Tracheal epithelial cell (primary cell): Measurements from ENCODE around the gene SKIC2. TPM values are rescaled to one million over a fixed set of nuclear protein-coding genes. Genes with fewer than 3 reads are reported as not detected.

Source experiments
- total RNA-seq: library from RNA; depleted of rRNA; stranded (reverse); fragments of >200 nt; gene quantifications from 2 replicates; pipeline ENCODE4 v1.2.1, GENCODE V29; 2014

The SKIC2 gene
- 48.2 and 48.4 TPM in 2 replicates for total RNA-seq

DNA sequence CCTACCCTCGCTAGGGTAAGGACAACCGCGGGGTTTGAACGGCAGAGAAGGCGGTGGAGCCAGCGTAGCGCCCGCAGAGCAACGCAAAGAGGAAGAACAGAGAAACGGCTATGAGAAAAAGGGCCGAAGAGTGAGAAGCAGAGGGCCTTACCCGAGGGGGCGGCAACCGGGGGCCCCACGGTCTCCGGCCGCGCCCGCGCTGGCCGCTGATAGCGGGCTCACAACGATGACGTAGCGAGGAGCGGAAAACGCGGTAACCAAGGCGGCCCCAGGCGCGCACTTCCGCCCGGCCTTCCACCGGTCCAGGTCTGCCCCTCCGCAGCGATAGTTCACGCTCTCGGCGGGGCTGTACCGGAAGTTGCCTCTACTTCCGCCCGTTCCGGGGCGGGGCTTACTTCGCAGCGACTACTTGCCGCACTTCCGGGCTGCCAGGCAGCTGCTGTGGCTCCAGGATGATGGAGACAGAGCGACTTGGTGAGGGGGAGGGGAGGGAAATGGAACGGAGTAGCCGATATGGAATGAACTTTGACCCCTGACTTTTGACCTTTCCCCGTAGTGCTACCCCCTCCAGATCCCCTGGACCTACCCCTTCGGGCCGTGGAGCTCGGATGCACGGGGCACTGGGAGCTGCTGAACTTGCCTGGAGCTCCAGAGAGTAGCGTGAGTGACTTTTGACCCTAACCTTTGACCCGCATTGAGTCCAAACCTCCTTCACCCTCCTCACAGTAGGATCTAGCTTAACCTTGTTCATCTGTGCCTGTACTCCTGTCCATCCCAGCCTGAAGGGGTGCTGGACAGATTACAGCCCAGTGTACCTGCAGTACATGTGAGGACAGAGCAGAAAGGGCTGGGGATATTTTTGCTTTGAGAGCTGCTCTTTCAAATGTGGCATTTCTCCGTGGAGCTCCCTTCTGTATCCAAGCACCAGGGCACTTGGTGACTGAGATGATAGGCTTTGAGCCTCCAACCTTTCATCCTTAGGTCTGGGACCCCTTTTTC, at the start of gene SKIC2, which contains the start of gene NELFE:
TSS of gene SKIC2 (plus strand) at position 435 of the 999 bp plus-strand sequence. CDS start at position 453, 18 bp downstream.
TSS of gene NELFE (minus strand) at position 231 of the 999 bp plus-strand sequence. CDS start 525 bp downstream, outside the sequence.

DNA sequence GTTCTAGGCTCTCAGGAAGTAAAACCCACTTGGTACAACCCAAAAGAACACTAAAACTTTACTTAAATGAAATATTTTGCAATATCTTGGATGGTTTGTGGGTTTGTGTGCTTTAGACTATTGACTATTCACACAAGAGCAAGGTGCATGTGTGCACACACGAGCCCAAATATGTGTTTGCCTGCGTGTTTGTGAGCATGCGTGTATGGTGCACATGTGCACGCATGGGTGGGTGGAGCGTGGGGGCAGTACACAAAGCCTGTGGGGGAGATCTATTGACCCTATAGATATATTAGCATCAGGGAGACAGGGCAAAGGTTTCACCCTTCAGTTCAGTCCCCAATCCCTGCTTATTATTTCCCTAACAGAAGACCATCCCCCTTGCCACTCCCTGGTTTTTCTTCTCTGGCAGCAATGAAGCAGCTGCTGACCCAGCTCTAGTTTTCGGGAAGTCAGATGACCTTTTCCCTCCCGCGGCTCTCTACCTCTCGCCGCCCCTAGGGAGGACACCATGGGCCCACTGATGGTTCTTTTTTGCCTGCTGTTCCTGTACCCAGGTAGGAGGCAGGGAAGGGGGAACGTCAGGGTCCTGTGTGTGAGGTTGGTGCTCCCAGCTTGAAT, 31.6 kb upstream of the SKIC2 start, which contains the start of gene C2:
TSS of gene C2 (plus strand) at position 476 of the 621 bp plus-strand sequence. CDS start at position 512, 36 bp downstream.

DNA sequence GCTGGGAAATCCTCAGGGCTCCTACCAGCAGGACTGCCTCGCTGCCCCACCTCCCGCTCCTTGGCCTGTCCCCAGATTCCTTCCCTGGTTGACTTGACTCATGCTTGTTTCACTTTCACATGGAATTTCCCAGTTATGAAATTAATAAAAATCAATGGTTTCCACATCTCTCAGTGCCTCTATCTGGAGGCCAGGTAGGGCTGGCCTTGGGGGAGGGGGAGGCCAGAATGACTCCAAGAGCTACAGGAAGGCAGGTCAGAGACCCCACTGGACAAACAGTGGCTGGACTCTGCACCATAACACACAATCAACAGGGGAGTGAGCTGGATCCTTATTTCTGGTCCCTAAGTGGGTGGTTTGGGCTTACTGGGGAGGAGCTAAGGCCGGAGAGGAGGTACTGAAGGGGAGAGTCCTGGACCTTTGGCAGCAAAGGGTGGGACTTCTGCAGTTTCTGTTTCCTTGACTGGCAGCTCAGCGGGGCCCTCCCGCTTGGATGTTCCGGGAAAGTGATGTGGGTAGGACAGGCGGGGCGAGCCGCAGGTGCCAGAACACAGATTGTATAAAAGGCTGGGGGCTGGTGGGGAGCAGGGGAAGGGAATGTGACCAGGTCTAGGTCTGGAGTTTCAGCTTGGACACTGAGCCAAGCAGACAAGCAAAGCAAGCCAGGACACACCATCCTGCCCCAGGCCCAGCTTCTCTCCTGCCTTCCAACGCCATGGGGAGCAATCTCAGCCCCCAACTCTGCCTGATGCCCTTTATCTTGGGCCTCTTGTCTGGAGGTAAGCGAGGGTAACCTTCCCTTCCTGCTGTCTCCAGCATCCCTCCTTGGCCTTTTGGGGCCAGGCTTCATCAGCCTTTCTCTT, 13.2 kb upstream of the SKIC2 start, which contains the start of gene CFB:
TSS of gene CFB (plus strand) at position 589 of the 863 bp plus-strand sequence. CDS start at position 716, 127 bp downstream.

DNA sequence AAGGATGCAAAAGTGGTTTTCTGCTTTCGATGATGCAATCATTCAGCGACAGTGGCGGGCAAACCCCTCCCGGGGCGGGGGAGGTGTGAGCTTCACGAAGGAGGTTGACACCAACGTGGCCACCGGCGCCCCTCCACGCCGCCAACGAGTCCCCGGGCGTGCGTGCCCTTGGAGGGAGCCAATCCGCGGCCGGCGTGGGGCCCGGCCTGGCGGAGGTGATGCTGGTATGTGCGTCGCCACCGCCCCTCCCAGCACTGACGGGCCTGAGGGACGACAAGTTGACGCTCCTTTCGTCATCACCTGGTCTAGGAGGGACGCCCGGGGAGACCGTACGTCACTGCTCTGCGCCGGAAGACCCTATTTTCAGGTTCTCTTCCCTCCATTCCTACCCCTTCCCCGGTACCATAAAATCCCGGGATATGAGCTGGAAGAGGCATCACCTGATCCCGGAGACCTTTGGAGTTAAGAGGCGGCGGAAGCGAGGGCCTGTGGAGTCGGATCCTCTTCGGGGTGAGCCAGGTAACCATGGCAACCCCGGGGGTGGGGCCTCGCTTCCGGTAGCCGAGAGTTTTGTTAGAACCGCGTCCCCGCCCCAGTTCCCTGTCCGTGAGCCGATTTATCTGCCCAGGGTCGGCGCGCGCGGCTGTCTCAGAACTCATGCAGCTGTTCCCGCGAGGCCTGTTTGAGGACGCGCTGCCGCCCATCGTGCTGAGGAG, 13.2 kb downstream of the SKIC2 start, which contains the start of gene DXO:
TSS of gene DXO (minus strand) at position 146 of the 716 bp plus-strand sequence. CDS start 463 bp downstream, outside the sequence.

DNA sequence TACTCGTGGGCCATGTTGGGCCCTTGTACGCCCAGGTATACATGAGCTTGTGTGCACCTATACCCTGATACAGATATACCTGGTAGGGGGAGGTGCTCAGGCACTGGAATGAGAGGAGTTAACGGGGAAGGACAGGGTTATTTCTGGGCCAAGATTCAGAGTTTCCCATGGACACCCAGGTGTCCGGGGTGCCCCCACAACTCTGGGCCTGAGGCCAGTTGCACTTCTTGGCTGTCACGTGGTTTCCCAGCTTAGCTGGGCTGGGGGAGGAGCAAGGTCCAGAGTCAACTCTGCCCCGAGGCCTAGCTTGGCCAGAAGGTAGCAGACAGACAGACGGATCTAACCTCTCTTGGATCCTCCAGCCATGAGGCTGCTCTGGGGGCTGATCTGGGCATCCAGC, 22.8 kb downstream of the SKIC2 start, which contains the start of gene C4A:
TSS of gene C4A (plus strand) at position 314 of the 400 bp plus-strand sequence. CDS start at position 365, 51 bp downstream.

DNA sequence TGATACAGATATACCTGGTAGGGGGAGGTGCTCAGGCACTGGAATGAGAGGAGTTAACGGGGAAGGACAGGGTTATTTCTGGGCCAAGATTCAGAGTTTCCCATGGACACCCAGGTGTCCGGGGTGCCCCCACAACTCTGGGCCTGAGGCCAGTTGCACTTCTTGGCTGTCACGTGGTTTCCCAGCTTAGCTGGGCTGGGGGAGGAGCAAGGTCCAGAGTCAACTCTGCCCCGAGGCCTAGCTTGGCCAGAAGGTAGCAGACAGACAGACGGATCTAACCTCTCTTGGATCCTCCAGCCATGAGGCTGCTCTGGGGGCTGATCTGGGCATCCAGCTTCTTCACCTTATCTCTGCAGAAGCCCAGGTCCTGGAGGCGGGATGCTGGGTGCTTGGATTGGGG, 55.6 kb downstream of the SKIC2 start, which contains the start of gene C4B:
TSS of gene C4B (plus strand) at position 249 of the 400 bp plus-strand sequence. CDS start at position 300, 51 bp downstream.

Other genes with a start within 250 kb of the SKIC2 start
- gene LY6G6D, start 243.8 kb upstream of the SKIC2 start, total RNA-seq: not detected in 2 replicates
- not detected in 2 replicates for gene LY6G6C, start 237.4 kb upstream of the SKIC2 start, total RNA-seq
- not detected in 2 replicates for gene MPIG6B, start 235.8 kb upstream of the SKIC2 start, total RNA-seq
- 11.5 and 45.8 TPM in 2 replicates for gene DDAH2, start 229.9 kb upstream of the SKIC2 start, total RNA-seq
- gene CLIC1, start 222.6 kb upstream of the SKIC2 start, total RNA-seq: 454 and 1,059 TPM in 2 replicates
- 4.3 and 5.8 TPM in 2 replicates for gene MSH5, start 219.2 kb upstream of the SKIC2 start, total RNA-seq
- not detected in 2 replicates for gene SAPCD1, start 196.5 kb upstream of the SKIC2 start, total RNA-seq
- gene VWA7, start 181.8 kb upstream of the SKIC2 start, total RNA-seq: 0.43 and 0.48 TPM in 2 replicates
- gene VARS1, start 163.4 kb upstream of the SKIC2 start, total RNA-seq: 61.0 and 64.8 TPM in 2 replicates
- gene LSM2, start 152.2 kb upstream of the SKIC2 start, total RNA-seq: 34.2 and 39.0 TPM in 2 replicates
- 0.64 and 0.72 TPM in 2 replicates for gene HSPA1L, start 143.9 kb upstream of the SKIC2 start, total RNA-seq
- 124 and 172 TPM in 2 replicates for gene HSPA1A, start 143.6 kb upstream of the SKIC2 start, total RNA-seq
- 268 TPM in 2 replicates for gene HSPA1B, start 131.4 kb upstream of the SKIC2 start, total RNA-seq
- 70.3 and 75.4 TPM in 2 replicates for gene NEU1, start 96.4 kb upstream of the SKIC2 start, total RNA-seq
- gene SLC44A4, start 80.2 kb upstream of the SKIC2 start, total RNA-seq: 3.8 and 8.2 TPM in 2 replicates
- gene EHMT2, start 61.5 kb upstream of the SKIC2 start, total RNA-seq: 25.6 and 28.4 TPM in 2 replicates
- 0.72 and 3.0 TPM in 2 replicates for gene ZBTB12, start 57.1 kb upstream of the SKIC2 start, total RNA-seq
- 0.96 and 2.1 TPM in 2 replicates for gene C2, start 31.5 kb upstream of the SKIC2 start, total RNA-seq
- gene CFB, start 13.1 kb upstream of the SKIC2 start, total RNA-seq: 0.64 and 19.0 TPM in 2 replicates
- 120 and 152 TPM in 2 replicates for gene NELFE, start 204 bp upstream of the SKIC2 start, total RNA-seq
- gene DXO, start 13.0 kb downstream of the SKIC2 start, total RNA-seq: 10.6 and 13.2 TPM in 2 replicates
- 1.4 and 2.8 TPM in 2 replicates for gene C4A, start 22.9 kb downstream of the SKIC2 start, total RNA-seq
- gene C4B, start 55.6 kb downstream of the SKIC2 start, total RNA-seq: 1.2 and 2.3 TPM in 2 replicates
- 0.24 TPM in 1 of 2 replicates, not detected in the other for gene CYP21A2, start 79.2 kb downstream of the SKIC2 start, total RNA-seq
- 0.43 and 0.48 TPM in 2 replicates for gene TNXB, start 150.2 kb downstream of the SKIC2 start, total RNA-seq
- gene ATF6B, start 169.1 kb downstream of the SKIC2 start, total RNA-seq: 12.6 and 15.2 TPM in 2 replicates
- 4.3 and 7.0 TPM in 2 replicates for gene FKBPL, start 171.1 kb downstream of the SKIC2 start, total RNA-seq
- not detected in 2 replicates for gene PRRT1, start 192.8 kb downstream of the SKIC2 start, total RNA-seq
- 11.1 and 83.4 TPM in 2 replicates for gene PPT2, start 195.0 kb downstream of the SKIC2 start, total RNA-seq
- gene EGFL8, start 205.4 kb downstream of the SKIC2 start, total RNA-seq: 0.24 TPM in 1 of 2 replicates, not detected in the other
- 9.4 and 11.3 TPM in 2 replicates for gene AGPAT1, start 216.9 kb downstream of the SKIC2 start, total RNA-seq
- gene RNF5, start 219.2 kb downstream of the SKIC2 start, total RNA-seq: 33.2 and 39.8 TPM in 2 replicates
- 0.43 TPM in 1 of 2 replicates, not detected in the other for gene AGER, start 225.1 kb downstream of the SKIC2 start, total RNA-seq
- 32.6 and 36.4 TPM in 2 replicates for gene PBX2, start 231.0 kb downstream of the SKIC2 start, total RNA-seq
- gene GPSM3, start 233.5 kb downstream of the SKIC2 start, total RNA-seq: 0.64 and 1.7 TPM in 2 replicates